Stimulated activated CD4-positive, alpha-beta T cell treated with anti-CD3 and anti-CD28 coated beads, TNF-alpha, amount 100 ng/mL, for 1 hour (primary cell): ENCODE results near the gene RPS3.
"Not testable (repeated sequence)": the region's sequence is repeated elsewhere in the genome, so short reads cannot be mapped to it uniquely, and the experiment has no call there.

Experiments used
- DNase-seq, 3 donors: peaks; one replicate each; pipeline ENCODE4 v3.0.0-alpha.2; 2020; ENCODE audit warnings: low read depth in 3 of 3, low spot score in 1 of 3

The RPS3 gene

DNA sequence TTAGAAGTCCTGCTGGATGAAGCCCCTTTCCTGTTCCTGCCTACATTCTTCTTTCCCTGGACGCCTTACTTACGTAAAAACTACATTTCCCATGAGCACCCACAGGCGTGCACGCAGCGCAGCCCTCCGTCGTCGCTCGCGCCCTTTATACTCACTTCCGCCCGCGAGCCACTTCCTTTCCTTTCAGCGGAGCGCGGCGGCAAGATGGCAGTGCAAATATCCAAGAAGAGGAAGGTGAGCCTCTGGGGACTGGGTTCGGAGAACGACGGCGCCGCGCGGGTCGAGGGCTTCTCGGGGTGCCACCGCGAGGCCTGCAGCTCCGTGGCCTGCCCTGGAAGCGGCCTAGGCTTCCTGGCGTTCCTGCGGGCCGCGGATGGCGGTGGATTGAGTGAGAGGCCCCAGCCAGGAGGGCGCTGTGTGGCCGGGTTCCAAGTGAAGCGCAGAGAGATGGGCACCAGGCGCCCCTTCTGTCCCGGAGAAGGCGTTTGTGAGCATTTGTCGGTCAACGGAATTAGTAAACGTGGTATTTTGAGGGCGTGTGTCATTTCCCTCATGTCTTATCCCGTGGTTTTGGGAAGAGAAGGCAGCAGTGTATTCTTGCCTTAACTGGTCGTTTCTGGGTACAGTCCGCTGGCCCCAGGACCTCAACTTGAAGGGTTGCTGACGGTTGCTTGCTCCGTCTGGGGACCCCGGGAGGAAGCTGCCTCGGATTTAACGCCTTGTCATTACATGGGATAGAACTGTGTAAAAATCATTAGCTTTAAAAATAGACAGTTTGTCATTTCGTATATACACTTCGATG, at the start of gene RPS3:
TSS of gene RPS3 (plus strand) at position 175 of the 802 bp plus-strand sequence. CDS start at position 205, 30 bp downstream.
- peak; percentile 62 to 79 (median 77) for DNase-seq

DNA sequence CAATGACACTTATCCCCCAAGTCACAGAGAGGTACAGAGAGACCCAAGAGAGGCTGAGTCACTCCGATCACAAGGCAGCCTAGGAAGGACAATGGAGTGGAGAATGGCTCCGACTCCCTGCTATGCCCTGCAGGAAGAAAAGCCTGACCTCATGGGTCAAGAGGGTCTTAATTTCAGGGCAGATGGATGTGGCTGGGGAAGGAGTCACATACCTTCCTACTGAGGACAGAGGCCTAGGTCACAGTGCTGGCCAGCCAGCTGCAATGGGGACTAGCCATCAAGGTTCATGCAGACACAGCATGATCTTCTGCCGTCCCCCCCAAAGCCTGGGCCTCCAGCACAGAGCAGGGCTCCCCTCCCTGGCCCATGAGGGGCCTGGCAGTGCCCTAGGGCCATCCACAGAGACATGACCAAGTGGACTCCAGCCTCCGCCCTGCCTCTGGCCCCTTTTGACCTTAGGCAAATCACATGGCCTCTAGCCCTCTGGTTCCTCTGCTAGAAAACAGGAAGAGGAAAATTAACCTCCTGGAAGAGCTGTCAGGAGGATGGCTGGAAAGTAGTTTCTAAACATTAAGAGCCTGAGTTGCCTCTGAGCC, 49.7 kb upstream of the RPS3 start:
- no peak for DNase-seq

DNA sequence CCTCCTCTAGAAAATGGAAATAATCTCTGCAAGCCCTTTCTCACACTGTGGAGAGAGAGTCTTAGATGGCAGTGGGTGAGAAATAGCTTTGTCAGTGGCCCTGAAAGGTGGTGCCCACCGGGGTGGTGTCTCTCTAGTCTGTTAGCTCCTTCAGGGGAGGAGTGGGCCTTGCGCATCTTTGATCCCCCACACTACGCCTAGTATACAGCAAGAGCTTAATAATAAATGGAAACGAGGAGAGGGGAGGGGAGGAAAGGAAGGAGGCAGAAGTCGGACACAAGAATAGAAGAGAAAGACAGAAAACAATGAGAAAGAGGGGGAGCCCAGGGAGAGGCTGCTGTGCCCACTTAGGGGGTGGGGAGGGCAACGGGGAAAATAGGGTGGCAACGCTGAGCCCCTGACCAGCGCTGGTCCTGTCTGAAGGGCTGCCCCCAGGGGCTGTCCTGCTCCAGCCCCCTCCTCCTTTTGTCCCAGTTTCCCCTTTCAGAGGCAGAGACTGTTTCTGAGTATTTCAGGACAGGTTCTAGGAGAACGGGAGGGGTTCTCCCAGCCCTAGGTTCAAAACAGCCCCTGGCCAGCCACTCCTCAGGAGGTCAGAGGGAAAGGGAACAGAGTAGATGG, 49.1 kb upstream of the RPS3 start:
- no peak for DNase-seq

DNA sequence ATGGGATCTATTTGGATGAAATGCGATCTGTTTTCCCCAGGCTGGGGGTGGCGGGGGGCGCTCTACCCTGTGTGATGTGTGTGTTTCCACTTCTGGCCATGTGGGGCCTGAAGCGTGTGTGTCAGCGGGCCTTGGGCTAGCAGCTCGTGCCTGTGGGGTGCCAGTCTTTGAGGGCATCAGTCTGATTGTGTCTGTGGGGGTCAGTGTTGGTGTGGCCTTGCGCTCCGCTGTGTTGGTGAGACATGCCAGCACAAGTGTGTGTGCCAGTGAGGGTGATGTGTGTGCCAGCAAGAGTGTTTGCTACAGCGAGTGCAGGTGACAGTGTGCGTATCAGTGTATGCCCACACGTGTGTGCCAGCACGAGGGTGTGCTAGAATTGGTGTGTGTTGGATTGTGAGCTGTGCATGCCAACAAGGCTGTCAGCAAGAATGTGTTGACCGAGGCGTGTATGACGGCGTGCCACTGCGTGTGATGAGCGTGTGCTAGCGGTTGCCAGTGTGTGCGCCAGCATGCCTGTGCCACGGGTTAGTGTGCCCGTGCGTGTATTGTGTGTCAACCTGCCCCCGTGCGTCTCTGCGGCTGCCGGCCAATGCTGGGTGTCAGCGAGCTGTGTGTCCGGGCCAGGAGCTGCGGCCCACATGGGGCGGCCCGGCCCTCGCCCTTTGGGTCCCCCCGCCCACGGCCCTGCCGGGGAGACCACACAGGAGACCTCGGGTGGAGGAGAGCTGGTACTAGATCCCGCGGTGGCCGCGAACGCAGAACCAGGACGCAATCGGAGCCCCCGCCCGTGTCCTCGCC, 48.4 kb upstream of the RPS3 start:
- no peak for DNase-seq

DNA sequence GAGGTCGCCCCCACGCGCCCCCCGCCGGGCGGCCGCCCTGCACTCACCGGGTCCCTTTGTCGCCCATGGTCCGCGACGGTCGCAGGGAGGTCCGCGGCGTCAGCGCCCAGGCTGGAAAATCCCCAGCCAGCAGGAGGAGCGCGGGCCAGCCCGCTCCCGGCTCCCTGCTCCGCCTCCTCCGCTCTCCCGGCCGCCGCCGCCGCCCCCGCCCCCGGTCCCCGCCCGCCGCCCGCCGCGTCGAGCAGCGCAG, 47.9 kb upstream of the RPS3 start, which contains the start of gene ARRB1:
TSS of gene ARRB1 (minus strand) at position 121 of the 250 bp plus-strand sequence. CDS start at position 67, 54 bp downstream.
- DNase-seq = no peak

DNA sequence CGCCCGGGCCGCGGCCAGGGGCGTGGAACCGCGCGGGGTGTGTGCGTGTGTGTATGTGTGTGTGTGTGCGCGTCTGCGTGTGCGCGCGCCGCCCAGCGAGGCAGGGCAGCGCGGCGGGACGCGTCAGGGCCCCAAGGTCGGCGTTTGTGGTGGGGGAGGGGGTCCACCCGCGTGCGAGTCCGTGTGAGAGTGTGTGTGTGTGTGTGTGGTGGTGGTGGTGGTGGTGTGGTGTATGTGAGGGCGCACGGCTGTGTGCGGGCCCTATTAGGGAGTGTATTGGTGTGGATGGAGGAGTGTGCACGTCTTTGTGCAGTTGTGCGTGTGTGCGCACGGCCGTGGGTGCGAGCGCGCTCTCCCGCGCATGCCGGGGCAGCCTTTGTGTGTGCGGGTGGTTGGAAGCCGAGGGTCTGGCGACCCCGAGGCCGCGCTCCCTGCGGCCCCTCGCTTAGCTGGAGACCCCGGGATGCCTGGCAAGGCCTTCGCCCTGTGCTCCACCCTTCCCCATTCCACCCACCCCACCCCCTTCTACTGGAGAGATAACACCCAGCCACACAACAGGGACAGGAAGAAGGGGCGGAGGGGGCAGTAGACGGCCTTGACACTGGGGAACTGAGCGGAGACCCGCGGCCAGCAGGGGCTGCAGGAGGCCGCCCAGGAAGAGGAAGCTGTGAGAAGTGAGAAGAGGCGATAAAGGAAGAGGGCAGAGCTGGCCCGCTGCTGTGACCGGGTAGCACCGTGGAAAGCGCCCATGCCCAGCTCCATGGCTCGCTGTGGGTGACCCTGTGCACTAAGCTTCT, 47.3 kb upstream of the RPS3 start:
- peak in 1 of 3 donors; percentile 35 for DNase-seq

DNA sequence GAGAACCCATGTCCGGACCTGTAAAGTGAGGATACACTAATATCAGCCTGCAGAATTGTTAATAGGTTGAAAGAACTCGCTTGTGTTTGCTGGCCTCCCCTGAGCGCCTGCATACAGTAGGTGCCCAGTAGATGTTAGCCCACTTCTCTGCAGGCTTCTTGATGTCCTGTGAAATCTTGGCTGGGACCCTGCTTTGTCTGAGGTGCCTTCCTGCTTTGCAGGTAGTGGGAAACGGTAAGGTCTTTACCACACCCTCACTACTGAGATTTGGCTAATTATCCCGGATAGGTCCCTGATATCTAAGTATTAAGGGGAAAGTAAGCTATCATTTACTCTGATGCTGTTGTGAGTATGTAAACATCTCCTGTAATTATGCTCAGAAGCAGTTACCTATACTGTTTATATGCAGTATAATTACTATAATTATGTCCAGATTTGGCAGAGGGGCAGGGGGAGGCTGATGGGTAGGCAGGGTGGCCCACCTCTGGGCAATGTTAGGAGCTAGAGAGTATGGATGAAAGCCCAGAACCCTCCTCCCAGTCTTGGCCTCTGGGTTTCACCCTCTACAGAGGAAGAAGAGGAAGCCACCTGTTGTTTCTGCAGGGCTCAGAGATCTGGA, 46.6 kb upstream of the RPS3 start:
- DNase-seq = no peak

DNA sequence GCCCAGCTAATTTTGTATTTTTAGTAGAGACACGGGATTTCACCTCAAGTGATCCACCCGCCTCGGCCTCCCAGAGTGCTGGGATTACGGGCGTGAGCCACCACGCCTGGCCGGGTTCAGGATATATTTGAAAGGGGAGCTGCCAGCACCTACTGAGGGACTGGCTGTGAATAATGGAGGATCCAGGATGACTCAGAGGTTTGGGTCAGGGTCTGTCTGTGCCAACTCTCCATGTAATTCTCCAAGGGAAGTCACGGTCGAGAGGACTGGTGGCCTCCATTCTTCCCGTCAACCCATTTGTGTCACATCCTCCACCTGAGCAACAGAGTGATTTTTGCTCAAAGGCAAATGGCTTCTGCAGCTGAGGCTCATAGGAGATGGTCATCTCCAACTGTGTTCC, 44.3 kb upstream of the RPS3 start:
- DNase-seq = no peak

DNA sequence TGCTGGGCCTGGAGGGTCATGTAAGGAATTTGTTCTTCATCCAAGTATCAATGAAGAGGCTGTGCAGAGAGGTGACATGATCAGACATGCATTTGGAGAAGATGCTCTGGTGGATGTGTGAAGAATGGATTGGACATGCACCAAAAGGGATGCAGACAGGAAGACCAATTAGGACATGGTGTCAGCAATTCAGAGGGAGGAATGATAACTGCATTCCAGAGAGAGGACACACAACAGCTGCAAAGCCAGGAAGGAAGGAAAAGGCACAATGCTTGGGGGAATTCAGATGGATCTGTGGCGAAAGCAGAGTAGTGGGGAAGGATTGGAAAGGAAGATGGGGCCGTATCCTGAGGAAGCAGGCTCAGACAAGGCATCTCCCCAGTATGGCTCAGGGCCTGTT, 42.7 kb upstream of the RPS3 start:
- DNase-seq = no peak

DNA sequence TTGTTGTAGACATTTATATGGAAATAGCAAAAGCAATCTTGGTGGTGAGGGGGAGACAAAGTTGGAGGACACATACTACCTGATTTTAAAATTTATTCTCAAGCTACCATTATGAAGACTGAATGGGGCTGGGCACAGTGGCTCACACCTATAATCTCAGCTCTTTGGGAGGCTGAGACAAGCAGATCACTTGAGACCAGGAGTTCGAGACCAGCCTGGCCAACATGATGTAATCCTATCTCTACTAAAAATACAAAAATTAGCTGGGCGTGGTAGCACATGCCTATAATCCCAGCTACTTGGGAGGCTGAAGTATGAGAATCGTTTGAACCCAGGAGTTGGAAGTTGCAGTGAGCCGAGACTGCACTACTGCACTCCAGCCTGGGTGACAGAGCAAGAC, 37.0 kb upstream of the RPS3 start:
- not testable (repeated sequence) for DNase-seq

DNA sequence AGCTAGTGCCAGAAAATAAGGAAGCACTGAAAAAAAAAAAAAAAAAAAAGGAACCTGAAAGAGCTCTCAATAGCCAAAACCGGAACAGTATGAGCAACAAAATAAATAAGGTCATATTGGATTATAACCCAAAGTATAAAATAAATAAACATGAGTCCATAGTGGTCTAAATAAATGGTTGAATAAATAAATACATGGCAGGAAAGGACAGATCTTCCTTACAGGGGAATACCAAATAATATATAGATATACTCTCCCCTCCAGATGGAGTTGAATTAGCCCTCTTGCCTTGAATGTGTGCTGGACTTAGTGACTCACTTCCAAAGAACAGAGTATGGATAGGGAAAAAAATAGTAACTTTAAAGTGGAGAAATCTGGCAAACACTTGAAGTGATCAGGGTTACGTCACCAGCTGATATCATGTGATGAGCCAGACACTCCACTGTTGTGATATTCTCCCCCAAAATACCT, 33.6 kb upstream of the RPS3 start:
- no peak for DNase-seq

DNA sequence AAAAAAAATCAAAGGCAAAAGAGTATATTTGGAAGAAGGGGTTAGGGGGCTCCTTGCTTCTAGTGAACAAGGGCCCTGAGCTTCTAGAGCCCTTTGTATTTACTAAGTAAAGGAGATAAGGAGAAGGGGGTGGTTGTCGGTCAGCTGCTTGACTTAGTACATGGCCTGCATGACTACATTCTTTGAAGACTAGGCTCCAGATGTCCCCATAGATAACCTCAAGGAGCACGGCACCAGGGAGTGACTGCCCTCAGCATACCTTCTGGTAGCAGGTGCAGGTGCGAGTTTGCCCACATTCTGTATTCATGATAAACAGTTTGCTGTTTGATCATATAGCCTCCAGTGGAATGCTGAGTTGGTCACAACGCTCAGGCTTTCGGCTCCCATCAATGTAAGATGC, 32.5 kb upstream of the RPS3 start:
- not testable (repeated sequence) for DNase-seq

DNA sequence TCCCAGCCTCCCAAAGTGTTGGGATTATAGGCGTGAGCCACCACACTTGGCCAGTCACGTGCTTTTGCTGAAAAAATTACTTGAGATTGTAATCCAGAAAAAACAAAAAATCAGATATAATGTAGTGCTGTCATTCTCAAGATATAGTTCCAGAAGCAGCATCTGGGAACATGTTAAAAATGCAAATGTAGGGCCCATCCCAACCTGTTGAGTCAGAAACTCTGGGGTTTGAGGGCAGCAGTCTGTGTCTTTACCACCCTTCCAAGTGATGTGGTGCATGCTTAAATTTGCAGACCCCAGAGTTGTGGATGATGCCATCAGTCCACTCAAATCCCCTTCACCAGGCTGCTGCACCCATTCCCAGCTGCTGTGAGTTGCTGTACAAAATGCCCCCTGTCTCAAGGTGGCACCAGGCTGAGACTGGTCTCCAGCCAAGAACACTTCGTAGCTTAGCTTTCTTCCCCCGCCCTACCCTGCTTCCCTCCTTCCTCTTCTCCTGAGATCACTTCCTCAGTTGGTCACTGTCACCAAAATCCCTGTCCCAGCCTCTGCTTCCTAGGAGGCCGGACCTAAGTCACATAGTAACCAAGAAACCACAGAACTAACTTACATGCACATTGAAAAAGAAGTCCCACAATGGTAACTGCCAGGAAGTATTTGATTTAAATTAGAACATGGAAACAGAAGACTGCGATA, 29.6 kb upstream of the RPS3 start:
- DNase-seq = no peak

DNA sequence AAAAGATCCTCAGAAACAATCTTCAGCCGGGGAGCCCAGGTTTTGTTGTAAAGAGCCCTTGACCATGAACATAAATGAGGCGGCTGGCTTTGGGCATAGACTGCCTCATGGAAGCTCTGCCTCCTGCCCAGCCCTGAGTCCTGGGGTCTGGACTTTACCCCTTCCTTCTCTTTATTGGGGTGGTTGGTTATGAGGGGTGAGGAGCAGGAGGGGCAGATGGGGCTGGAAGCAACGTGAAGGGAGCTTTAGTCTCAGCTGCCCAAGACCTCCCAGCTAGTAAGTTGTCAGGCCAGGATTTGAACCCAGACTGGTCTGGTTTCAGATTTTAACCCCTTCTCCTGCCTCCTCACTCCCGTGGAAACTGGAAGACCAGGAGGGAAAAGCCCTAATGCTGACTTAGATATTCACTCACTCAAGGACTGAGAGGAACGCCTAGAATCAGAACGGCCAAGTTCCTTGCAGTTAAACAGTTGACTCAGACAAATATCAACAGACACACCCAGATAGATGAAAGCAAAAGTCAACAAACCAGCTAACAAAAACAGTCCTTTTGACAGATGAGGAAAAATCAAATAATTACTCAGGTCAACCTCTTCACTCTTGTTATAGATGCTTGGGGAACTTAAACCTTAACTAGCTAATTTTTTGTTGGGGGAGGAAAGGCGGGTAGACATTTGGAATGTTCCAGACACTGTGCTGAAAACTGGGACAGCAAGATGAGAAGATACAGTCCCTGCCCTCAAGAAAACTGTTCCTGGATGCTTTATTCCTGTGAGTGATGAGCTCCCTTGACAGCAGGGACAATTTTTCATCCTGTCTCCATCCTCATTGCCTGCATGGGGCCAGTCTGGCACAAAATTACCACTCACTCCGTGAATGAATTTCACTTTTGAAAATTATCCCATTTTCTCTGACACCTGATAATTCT, 27.1 kb upstream of the RPS3 start:
- no peak for DNase-seq

DNA sequence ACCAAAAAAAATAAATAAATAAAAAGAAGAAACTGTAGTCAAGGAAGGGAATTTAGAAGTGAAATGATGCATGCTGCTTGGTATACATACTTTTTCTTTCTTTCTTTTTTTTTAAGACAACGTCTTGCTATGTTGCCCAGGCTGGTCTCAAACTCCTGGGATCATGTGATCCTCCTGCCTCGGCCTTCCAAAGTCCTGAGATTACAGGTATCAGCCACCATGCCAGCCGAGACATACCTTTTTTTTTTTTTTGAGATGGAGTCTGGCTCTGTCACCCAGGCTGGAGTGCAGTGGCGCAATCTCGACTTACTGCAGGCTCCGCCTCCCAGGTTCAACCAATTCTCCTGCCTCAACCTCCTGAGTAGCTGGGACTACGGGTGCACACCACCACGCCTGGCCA, 26.1 kb upstream of the RPS3 start:
- DNase-seq = no peak

DNA sequence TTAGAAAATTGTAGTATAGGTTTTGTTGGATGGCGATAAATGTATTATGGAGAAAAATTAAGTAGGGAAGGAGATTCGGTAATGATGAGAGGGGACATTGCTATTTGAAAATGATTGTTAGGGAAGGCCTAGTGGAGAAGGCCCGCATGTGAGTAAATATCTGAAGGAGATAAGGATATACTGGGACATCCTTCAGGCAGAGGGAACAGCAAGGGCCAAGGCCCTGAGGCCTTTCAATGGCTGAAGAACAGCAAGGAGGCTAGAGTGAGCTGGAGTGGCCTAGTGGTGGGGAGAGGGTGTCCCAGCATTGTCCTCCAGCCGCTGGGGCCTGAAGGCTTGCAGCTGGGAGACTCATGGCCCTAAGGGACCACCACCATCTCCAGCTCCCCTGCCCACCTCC, 24.7 kb upstream of the RPS3 start:
- no peak for DNase-seq

DNA sequence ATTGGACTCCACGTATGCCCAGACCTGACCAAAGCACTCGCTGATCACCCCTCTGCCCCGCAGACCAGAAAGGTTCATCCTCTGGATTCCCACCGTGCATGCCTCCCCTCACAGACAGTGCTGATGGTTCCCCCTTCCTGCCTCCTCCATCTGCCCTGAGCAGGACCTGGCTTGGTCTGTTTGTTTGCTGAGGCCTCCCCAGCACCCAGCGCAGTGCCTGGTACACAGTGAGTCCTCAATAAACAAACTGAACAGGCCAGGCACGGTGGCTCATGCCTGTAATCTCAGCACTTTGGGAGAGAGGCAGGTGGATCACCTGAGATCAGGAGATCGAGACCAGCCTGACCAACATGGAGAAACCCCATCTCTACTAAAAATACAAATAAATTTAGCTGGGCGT, 23.7 kb upstream of the RPS3 start:
- no peak for DNase-seq

DNA sequence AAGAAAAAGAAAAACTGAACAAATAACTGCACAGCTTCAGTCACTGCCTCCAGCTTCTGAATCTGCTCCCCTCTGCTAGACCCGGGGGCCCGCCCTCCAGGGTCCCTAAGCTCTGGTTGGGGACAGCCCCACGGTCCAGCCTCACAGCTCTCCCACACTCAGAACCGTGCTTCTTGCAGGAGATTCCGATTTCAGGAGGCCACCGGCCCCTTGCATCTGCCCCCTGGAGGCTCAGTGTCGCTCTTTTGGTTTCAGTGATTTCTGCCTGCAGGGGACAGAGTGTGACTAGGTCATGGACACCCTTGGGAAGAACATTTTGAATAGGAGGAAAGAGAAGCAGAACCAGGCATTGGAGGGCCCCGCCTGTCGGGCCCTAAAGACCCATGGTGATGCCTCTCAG, 23.1 kb upstream of the RPS3 start:
- no peak for DNase-seq

DNA sequence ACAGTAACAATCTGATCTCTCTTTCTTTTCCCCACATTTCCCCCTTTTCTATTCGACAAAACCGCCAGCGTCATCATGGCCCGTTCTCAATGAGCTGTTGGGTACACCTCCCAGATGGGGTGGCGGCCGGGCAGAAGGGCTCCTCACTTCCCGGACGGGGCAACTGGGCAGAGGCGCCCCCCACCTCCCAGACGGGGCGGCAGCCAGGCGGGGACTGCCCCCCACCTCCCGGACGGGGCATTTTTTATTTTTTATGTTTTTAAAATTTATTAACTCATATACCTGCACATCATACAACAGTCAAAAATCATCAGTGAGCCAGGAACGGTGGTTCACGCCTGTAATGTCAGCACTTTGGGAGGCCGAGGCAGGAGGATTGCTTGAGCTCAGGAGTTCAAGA, 20.5 kb upstream of the RPS3 start:
- not testable (repeated sequence) for DNase-seq
